ENCODE data around the gene MT1HL1.

The MT1HL1 gene

DNA sequence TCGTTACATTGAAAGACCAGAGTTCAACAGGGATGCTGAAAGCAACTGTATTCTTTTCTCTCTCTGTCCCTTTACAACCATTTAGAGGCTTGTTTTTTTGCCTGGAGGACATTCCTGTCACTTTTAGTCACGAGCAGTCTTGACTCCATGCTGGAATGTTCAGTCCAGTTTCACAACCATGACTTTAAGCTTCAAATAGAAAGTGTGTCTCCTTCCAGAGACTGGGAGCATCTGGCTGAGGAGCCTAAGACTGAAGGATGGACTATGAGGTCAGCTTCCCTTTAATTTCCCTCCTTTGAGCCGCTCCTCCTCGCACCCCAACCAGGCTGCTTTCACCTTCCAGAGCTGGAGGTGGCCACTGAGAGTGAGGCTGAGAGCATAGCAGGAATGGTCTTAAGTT, 27.2 kb upstream of the MT1HL1 start:
- no peak overlapping the region for H3K4me3 ChIP-seq (ENCODE audit: low read depth, low read length)
- no peak for DNase-seq

DNA sequence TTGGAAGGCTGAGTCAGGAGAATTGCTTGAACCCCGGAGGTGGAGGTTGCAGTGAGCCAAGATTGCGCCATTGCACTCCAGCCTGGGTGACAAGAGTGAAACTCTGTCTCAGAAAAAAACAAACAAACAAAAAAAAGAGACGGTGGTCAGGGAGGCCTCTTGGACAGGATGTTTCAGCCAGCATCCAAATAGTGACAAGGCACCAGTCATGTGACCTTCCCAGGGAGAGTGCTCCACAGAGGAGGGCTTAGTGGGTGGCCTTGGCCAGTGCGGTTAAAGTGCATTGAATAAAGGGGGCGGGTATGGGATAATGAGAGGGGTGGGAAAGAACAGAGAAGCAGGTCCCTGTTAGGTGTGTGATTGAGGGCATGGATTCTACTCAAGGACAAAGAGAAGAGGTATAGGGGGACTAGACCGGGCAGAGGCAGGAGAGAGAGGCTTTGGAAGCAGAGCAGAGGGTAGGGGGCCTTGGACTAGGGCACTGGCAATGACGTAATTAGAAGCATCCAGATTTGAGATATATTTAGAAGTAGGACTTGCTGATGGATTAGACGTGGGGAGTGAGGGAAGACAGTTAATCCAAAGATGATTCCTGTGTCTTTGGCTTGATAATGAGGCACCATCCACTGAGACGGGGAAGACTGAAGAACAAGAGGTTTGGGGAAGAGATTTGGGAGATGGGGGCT, 25.8 kb upstream of the MT1HL1 start:
- no peak overlapping the region for H3K27ac ChIP-seq
- H3K9me3 ChIP-seq (ENCODE audit: severe bottlenecking), result no peaks in the 10 kb centered on the region
- no peaks in the 10 kb centered on the region for H3K27me3 ChIP-seq (ENCODE audit: insufficient read depth, low read depth, severe bottlenecking)
- no peak for DNase-seq
- no peaks in the 10 kb centered on the region for H3K36me3 ChIP-seq
- no peak overlapping the region for H3K4me3 ChIP-seq (ENCODE audit: low read depth, low read length)
- TF ChIP-seq, protein P1, sequence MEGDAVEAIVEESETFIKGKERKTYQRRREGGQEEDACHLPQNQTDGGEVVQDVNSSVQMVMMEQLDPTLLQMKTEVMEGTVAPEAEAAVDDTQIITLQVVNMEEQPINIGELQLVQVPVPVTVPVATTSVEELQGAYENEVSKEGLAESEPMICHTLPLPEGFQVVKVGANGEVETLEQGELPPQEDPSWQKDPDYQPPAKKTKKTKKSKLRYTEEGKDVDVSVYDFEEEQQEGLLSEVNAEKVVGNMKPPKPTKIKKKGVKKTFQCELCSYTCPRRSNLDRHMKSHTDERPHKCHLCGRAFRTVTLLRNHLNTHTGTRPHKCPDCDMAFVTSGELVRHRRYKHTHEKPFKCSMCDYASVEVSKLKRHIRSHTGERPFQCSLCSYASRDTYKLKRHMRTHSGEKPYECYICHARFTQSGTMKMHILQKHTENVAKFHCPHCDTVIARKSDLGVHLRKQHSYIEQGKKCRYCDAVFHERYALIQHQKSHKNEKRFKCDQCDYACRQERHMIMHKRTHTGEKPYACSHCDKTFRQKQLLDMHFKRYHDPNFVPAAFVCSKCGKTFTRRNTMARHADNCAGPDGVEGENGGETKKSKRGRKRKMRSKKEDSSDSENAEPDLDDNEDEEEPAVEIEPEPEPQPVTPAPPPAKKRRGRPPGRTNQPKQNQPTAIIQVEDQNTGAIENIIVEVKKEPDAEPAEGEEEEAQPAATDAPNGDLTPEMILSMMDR (IDR thresholded peaks at IDR 0.05; ENCODE audit: low read depth, low read length), result no peak

More for the DNA sequence above, 27.2 kb upstream of the MT1HL1 start:
- TF ChIP-seq, protein P1 (IDR thresholded peaks at IDR 0.05; ENCODE audit: low read depth, low read length), result no peak
- Histone ChIP-seq H3K9me3 (ENCODE audit: severe bottlenecking) (no peaks in the 10 kb centered on the region), H3K27me3 (ENCODE audit: insufficient read depth, low read depth, severe bottlenecking) (no peaks in the 10 kb centered on the region), H3K27ac (no peak overlapping the region), H3K36me3 (no peaks in the 10 kb centered on the region)

DNA sequence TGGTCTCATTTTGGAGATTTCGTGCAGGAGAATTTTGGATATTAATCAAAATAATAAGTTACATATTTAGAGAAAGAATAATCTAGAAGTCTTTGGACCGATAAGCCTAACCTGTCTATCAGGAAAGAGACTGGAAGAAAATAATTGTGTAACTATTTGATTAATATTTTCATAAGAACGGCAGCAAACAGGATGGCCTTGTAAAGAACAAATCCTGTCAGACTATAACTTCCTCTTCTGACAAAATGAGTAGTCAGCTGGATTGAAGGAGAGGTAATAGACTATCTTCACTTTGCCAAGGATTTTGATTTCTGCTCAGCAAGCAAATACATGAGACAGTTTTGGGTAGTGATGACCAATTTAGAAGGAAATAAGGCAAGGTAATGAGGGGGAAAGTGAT, 25.0 kb upstream of the MT1HL1 start:
- Histone ChIP-seq H3K9me3 (ENCODE audit: severe bottlenecking) (no peaks in the 10 kb centered on the region), H3K27ac (no peak overlapping the region), H3K4me3 (ENCODE audit: low read depth, low read length) (no peak overlapping the region), H3K27me3 (ENCODE audit: insufficient read depth, low read depth, severe bottlenecking) (no peaks in the 10 kb centered on the region), H3K36me3 (no peaks in the 10 kb centered on the region)
- TF ChIP-seq, protein P1 (IDR thresholded peaks at IDR 0.05; ENCODE audit: low read depth, low read length), result no peak
- no peak for DNase-seq

DNA sequence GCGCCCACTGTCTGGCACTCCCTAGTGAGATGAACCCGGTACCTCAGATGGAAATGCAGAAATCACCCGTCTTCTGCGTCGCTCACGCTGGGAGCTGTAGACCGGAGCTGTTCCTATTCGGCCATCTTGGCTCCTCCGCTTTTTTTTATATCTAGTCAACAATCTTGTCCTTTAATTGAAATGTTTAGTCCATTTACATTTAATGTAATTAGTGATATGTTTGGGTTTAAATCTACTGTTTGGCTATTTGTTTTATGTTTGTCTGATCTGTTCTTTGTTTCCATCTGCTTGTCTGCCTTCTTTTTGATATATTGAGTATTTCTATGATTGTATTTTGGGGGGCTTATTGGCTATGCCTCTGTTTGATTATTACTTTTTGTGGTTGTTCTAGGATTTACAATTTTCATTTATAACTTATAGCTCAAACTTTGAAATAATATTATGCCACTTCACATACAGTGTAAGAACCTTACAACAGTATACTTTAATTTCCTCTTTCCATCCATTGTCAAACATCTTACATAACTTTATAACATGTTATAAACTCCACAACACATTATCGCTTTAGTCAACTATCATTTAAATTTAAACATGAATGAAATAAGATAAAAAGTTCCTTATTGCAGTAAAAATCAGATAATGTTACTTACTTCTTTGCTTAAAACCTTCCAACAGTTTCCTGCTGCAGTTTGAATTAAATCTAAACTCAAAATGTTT, 21.3 kb upstream of the MT1HL1 start:
- H3K27me3 ChIP-seq (ENCODE audit: insufficient read depth, low read depth, severe bottlenecking), result no peaks in the 10 kb centered on the region
- no peaks in the 10 kb centered on the region for H3K9me3 ChIP-seq (ENCODE audit: severe bottlenecking)
- H3K27ac ChIP-seq, result no peak overlapping the region
- TF ChIP-seq, protein P1 (IDR thresholded peaks at IDR 0.05; ENCODE audit: low read depth, low read length), result no peak
- no peaks in the 10 kb centered on the region for H3K36me3 ChIP-seq
- H3K4me3 ChIP-seq (ENCODE audit: low read depth, low read length), result no peak overlapping the region
- DNase-seq, result no peak

DNA sequence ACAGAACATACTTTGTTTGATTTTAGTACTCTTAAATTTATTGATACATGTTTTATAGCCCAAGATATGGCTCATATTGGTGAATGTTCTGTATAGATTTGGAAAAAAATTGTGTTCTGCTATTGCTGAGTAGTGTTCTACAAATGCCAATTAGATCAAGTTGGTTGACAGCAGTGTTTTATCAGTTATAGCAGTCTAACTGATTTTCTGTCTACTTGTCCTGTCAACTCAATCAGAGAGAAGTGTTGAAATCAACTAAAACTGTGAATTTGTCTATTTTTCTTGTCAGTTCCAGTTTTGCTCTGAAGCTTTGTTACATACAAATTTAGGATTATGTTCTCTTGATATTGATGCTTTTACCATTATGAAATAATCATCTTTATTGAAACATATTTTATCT, 14.7 kb upstream of the MT1HL1 start:
- Histone ChIP-seq H3K4me3 (ENCODE audit: low read depth, low read length) (no peak overlapping the region), H3K27ac (no peak overlapping the region), H3K9me3 (ENCODE audit: severe bottlenecking) (no peaks in the 10 kb centered on the region), H3K27me3 (ENCODE audit: insufficient read depth, low read depth, severe bottlenecking) (no peaks in the 10 kb centered on the region), H3K36me3 (no peaks in the 10 kb centered on the region)
- TF ChIP-seq, protein P1 (IDR thresholded peaks at IDR 0.05; ENCODE audit: low read depth, low read length), result no peak
- DNase-seq, result no peak

Measured in WERI-Rb-1 (cell line).